Measurements from ENCODE around the gene ZER1. TPM values are rescaled to one million over a fixed set of nuclear protein-coding genes. Genes with fewer than 3 reads are reported as not detected.
A peak's percentile ranks its signal among the peaks of the same experiment; 100 is the strongest.
"Not testable (repeated sequence)": the region's sequence is repeated elsewhere in the genome, so short reads cannot be mapped to it uniquely, and the experiment has no call there.

Gene ZER1
- total RNA-seq, 1 experiment from 2014 or later, result 29.1 TPM

- DNase-seq (ENCODE audit: low spot score), result no peak
Observed at GRCh38 chr9:128715436-128715750, 56.3 kb downstream of the ZER1 start.

DNA sequence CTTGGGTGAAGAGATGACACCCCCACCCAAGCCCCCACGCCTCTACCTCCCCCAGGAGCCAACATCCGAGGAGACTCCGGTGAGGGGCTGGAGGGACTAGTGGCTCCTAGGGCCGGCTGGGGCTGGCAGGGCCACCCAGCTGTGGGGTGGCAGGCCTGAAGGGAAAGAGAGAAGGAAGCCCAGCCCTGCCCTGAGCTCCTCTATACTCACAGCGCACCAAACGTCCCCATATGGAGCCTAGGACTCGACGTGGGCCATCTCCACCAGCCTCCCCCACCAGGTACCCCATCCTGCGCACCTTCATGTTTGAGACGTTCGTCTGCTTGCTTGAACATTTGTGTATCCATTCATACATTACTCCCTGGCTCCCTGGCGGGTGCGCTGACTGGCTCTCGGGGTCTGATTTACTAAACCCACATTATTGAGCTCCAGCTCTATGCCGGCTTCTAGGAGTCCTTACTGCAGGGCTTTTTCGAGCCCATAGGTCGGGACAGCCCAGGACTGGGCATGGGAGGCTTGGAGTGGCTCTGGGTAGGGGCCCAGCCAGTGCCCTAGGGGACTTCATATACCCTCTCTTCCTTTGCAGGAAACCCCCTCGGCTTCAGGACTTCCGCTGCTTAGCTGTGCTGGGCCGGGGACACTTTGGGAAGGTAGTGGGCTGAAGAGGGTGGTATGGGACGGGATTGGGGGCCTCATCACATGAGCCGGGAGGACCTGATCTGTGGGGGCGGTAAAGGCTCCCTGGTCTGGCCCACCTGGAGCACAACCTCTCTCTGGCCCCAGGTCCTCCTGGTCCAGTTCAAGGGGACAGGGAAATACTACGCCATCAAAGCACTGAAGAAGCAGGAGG is 56.9 kb downstream of the ZER1 start:
- DNase-seq (ENCODE audit: low spot score), result no peak

GRCh38 chr9:128713941-128714573 is 57.7 kb downstream of the ZER1 start:
- no peak for DNase-seq (ENCODE audit: low spot score)

GRCh38 chr9:128713411-128713780 is 58.3 kb downstream of the ZER1 start:
- no peak for DNase-seq (ENCODE audit: low spot score)

- no peak for DNase-seq (ENCODE audit: low spot score)
Observed at GRCh38 chr9:128712451-128713410, 59.0 kb downstream of the ZER1 start.

- no peak for DNase-seq (ENCODE audit: low spot score)
Observed at GRCh38 chr9:128707446-128707845, 64.3 kb downstream of the ZER1 start.

GRCh38 chr9:128706671-128707381 is 64.9 kb downstream of the ZER1 start:
- no peak for DNase-seq (ENCODE audit: low spot score)

DNA sequence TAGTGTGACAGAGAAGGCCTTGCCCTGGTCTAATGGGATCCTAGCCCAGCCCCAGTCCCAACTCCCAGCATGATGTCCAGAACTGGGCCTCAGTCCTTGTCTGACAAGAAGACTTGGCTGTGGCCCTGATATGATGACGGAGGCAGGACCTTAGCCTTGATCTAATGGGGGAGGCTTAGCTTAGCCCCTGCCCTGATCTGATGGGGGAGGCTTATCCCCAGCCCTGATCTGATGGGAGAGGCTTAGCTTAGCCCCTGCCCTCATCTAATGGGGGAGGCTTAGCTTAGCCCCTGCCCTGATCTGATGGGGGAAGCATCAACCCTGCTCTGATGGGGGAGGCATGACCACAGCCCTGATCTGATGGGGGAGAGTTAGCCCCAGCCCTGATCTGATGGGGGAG is 65.7 kb downstream of the ZER1 start:
- DNase-seq (ENCODE audit: low spot score), result no peak

DNA sequence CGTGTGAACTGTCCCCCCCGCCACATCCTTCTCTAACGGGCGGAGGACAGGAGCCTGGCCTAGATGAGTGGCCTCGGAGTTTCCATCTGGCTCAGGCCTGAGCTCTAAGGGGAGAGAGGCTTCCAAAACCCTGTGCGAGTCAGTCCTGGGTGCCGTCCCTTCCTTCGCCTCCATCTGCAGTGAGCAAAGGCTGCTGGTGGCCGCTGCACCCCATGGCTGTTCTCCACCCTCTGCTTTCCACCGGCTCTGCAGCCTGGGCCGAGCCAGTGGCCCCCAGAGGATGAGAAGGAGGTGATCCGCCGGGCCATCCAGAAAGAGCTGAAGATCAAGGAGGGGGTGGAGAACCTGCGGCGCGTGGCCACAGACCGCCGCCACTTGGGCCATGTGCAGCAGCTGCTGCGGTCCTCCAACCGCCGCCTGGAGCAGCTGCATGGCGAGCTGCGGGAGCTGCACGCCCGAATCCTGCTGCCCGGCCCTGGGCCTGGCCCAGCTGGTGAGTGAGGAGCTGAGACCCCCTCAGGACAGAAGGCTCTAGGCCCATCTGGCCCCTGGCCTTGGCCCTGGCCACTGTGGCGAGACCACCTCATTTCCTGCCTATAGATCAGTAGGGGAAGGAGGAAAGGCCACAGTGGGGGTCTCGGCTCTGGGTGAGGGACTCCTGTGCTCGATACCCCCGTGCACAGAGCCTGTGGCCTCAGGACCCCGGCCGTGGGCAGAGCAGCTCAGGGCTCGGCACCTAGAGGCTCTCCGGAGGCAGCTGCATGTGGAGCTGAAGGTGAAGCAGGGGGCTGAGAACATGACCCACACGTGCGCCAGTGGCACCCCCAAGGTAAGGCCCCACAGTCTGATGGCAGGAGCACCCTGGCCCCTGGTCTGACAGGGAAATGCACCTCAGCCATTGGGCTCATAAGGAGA is 66.4 kb downstream of the ZER1 start:
- no peak for DNase-seq (ENCODE audit: low spot score)

- no peak for DNase-seq (ENCODE audit: low spot score)
Observed at GRCh38 chr9:128704356-128704670, 67.4 kb downstream of the ZER1 start.

DNA sequence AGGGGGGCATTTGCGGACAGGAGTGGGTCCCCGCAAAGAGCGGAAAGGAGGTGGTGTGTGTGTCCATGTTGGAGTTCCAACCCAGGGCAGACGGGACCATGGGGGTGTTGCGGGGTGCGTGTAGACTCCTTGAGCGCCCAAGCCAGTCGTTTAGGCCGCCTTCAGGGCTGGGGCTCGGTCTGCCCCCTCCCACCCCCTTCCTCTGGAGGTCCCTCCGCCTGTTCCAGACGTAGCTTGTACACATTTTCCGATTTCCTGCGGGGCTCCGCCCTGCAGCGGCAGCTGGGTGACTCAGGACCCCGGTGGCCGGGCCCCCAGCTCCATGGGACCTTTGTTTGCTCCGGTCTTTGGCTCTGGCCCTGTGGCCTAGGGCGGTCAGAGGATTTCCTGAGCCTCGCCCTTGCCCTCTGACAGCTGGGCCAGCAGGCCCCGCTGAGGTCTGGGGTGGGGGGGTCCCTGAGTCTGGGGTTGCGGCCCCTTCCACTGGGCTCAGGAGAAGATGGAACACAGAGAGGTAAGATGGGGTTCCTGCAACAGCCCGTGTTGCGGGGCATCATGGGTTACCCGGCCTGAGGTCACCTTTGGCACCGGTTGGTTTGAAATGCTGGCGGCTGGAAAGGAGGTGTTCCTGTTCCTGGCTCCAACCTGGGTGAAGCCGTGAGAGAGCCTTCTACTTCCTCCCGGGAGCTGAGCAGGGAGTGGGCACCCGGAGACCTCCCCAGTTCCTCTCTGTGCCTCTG is 67.9 kb downstream of the ZER1 start:
- no peak for DNase-seq (ENCODE audit: low spot score)

DNA sequence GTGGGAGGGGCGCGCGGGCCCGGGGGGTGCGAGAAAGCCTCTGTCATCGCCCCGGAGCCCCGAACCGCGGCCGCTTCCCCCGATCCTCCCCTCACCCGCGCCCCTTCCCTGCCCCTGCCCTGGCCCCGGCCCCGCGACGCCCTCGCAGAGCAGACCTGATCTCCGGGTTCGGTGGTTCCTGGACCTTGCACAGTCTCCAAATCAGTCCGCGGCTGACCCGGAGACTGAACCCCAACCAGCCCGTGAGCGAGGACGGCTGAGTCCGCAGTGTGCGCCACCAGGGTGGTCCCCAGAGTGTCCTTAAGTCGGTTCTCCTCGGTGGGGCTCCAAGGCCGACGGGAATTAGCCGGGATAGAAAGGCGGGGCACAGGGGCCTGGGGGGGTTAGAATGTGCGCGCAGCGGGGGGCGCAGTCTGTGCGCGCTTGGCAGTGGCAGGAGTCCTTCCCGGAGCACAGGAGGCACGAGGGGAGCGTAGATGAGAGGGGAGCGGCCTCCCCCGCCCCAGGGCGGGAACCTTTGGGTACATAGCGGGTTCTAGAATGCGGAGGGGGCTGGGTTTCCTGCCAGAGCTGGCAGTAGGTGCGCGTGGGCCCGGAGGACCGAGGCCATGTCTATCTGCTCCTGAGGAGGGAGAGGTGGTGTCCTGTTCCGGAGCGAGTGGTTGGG is 68.6 kb downstream of the ZER1 start:
- DNase-seq (ENCODE audit: low spot score), result no peak

GRCh38 chr9:128702445-128702948 is 69.2 kb downstream of the ZER1 start, which contains the start of gene PKN3:
TSS of gene PKN3 (plus strand) at chr9:128702503. CDS start at chr9:128702916, 413 bp downstream.
- peak; percentile 82 for DNase-seq (ENCODE audit: low spot score)

- no peak for DNase-seq (ENCODE audit: low spot score)
Observed at GRCh38 chr9:128701227-128701854, 70.4 kb downstream of the ZER1 start.

DNA sequence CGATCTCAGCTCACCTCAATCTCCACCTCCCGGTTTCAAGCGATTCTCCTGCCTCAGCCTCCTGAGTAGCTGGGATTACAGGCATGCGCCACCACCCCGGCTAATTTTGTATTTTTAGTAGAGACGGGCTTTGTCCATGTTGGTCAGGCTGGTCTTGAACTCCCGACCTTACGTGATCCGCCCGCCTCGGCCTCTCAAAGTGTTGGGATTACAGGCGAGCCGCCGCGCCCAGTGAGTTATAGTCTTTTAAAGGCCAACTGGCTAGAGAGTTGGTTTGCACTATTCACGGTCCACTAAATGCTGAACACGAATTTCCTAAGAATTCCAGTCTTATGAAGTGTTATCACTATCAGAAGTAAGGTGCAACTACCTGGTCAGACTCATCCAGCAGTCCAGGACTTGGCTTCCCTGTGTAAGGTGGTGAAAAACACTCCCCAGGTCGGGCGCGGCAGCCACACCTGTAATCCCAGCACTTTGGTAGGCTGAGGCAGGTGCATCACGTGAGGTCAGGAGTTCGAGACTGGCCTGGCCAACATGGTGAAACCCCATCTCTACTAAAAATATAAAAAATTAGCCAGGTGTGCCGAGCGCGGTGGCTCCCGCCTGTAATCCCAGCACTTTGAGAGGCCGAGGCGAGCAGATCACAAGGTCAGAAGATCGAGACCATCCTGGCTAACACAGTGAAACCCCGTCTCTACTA is 72.5 kb downstream of the ZER1 start:
- DNase-seq (ENCODE audit: low spot score), result not testable (repeated sequence)

DNA sequence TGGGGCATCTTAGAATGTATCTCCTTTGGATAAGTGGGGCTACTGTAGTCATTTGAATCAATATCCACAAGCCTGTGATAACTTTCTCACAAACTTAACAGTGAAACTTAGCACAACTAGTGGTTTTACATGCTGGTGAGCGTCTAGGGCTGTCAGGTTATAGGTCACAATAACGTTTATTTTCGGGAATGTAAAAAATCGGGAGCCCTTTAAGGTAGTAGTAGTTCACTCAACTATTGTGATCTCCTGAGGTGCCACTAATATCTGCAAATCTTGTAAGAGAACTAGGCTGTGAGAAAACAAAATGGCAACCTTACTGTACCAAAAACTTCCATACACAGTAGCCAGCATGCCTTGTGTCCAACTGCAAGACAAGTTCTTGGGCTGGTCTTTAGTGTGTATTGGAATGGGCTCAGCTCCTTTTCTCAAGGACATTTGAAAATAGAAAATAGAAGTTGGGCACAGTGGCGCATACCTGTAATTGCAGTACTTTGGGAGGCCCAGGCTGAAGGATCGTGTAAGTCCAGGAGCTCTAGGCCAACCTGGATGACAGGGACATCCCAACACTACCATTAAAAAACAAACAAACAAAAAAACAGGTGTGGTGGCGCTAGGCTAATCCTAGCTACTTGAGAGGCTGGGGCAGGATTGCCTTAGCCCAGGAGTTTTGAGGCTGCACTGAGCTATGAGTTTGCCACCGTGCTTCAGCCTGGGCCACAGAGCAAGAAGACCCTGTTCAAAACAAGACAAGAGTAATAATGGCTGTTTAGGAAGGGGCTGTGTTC is 74.6 kb downstream of the ZER1 start:
- DNase-seq (ENCODE audit: low spot score), result no peak

DNA sequence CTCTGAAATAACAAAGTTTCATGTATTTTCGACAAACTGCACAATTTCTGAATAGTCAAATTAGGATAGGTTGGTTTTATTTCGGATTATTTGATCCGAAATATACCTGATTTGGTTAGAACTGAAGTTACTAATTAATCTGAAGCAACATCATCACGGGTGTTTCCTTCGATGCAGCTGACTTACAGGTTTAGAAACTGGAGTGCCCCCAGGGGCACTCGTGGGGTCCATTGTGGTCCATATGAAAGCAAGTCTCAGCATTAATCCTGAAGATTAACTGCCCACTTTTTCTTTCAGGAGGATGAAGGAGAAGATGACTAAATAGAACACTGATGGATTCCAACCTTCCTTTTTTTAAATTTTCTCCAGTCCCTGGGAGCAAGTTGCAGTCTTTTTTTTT is 77.4 kb downstream of the ZER1 start:
- DNase-seq (ENCODE audit: low spot score), result no peak

Measured in A172 (cell line).